ENCODE measurements around the gene CCDC141. TPM values are rescaled to one million over a fixed set of nuclear protein-coding genes. Genes with fewer than 3 reads are reported as not detected.
"Not testable (repeated sequence)": the region's sequence is repeated elsewhere in the genome, so short reads cannot be mapped to it uniquely, and the experiment has no call there.

The CCDC141 gene
- total RNA-seq, 4 donors from 2014 or later, result 1.1 to 11.6 (median 5.0) TPM

DNA sequence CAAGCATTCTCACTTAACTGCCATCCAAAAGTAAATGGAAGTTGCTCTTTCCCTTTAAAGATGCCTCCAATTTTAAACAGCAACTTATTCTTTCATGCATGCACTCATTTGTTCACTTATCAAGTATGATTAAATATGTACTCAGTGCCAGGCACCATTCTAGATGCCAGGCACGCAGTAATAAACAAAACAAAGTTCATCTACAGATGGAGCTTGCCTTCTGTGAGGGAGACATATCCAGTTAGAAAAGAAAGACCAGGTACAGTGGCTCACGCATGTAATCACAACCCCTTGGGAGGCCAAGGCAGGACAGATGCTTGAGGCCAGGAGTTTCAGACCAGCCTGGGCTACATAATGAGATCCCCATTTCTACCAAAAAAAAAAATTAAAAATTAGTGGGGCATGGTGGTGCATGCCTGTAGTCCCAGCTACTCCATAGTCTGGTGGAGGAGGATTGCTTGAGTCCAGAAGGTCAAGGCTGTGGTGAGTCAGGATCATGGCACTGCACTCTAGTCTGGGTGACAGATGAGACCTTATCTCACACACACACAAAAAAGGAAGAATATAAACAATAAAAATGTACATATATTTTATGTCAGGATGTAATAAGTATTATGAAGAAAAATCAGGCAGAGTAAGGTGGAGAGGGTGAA, 19.2 kb upstream of the CCDC141 start:
- TF ChIP-seq POLR2A (IDR thresholded peaks at IDR 0.05), result no peak
- TF ChIP-seq, protein P1, sequence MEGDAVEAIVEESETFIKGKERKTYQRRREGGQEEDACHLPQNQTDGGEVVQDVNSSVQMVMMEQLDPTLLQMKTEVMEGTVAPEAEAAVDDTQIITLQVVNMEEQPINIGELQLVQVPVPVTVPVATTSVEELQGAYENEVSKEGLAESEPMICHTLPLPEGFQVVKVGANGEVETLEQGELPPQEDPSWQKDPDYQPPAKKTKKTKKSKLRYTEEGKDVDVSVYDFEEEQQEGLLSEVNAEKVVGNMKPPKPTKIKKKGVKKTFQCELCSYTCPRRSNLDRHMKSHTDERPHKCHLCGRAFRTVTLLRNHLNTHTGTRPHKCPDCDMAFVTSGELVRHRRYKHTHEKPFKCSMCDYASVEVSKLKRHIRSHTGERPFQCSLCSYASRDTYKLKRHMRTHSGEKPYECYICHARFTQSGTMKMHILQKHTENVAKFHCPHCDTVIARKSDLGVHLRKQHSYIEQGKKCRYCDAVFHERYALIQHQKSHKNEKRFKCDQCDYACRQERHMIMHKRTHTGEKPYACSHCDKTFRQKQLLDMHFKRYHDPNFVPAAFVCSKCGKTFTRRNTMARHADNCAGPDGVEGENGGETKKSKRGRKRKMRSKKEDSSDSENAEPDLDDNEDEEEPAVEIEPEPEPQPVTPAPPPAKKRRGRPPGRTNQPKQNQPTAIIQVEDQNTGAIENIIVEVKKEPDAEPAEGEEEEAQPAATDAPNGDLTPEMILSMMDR (IDR thresholded peaks at IDR 0.05), result no peak
- H3K27ac ChIP-seq, result no peak overlapping the region
- no peaks in the 10 kb centered on the region for H3K36me3 ChIP-seq
- peak in 1 of 3 donors; percentile 58 for DNase-seq
- no peaks in the 10 kb centered on the region for H3K9me3 ChIP-seq
- no peak overlapping the region for H3K4me3 ChIP-seq
- no peaks in the 10 kb centered on the region for H3K27me3 ChIP-seq
- no peaks in the 10 kb centered on the region for H3K4me1 ChIP-seq

DNA sequence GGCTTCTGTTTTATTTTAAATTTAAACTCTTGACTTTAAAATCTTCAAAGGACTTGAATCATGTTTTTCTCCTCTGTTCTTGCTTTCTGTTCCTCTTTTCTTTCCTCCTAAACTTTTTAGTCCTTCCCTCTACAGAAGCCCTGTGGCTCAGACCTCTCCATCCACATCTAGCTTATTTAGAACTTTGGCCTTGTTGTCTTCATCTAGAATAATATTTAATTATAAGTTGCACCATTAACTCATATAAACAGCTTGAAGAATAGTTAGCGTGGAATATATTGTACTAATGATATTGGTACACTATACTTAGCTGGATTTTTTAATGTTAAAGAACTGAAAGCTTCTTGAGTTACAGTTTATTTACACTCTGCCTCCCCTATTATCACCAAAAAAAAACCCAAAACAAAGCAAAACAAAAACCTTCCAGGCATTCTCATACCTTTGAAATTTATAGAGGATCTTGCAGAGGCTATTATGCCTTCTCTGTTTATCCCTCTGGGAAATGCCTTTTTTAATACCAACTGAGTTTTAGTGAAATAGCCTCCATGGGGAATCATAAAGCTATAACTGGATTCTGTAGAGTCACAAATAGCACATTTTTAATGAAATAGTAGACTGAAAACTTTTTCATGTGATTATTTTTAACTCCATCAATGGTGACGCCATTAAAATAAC, 9.2 kb upstream of the CCDC141 start:
- peak overlapping the region in 1 of 4 donors; percentile 1 for H3K27ac ChIP-seq
- DNase-seq, result no peak
- no peaks in the 10 kb centered on the region for H3K27me3 ChIP-seq
- no peaks in the 10 kb centered on the region for H3K9me3 ChIP-seq
- no peaks in the 10 kb centered on the region for H3K36me3 ChIP-seq
- no peaks in the 10 kb centered on the region for H3K4me1 ChIP-seq
- TF ChIP-seq POLR2A (IDR thresholded peaks at IDR 0.05), result no peak
- TF ChIP-seq, protein P1 (IDR thresholded peaks at IDR 0.05), result no peak
- no peak overlapping the region for H3K4me3 ChIP-seq

DNA sequence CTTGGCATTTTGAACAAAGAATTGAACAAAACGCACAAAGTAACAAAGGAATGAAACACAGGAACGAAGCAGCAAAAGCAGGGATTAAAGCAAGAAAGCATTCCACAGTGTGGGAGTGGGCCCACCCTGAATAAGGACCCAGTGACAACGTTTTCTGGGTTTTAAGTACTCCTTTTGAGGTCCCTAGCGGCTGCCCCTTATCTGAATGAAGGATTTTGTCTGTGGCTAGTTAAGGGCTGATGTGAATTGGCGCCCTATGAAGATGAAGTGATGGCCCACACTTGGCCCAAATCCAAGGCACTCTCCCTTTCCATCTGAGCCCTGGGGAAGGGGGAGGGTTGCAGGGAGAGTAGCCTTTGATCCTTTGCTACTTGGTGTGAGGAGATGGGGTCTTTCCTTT, 7.8 kb upstream of the CCDC141 start:
- Histone ChIP-seq H3K4me3 (no peak overlapping the region), H3K36me3 (no peaks in the 10 kb centered on the region), H3K9me3 (no peaks in the 10 kb centered on the region), H3K4me1 (no peaks in the 10 kb centered on the region), H3K27me3 (no peaks in the 10 kb centered on the region), H3K27ac (no peak overlapping the region)
- no peak for DNase-seq
- TF ChIP-seq, protein P1 (IDR thresholded peaks at IDR 0.05), result no peak
- TF ChIP-seq POLR2A (IDR thresholded peaks at IDR 0.05), result no peak

DNA sequence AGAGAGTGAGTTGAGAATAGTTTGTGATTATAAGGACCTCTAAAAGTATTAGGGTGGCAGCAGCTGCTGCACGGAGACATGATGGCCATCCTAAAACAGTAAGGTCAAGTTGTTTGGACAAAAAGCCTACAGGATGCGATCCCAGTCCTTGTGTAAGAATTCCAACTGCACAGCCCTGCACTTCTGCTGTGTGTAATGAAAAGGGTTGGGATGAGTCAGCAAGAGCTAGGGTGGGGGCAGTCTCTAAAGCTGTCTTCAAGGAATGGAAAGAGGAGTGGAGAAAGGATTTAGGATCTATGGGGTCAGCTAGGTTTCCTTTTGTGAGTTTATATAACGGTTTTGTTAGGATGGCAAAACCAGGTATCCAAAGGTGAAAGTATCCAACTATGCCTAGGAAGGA, 3.6 kb upstream of the CCDC141 start:
- H3K27ac ChIP-seq, H3K36me3 ChIP-seq, H3K9me3 ChIP-seq, H3K4me3 ChIP-seq, H3K27me3 ChIP-seq, H3K4me1 ChIP-seq, DNase-seq: not testable (repeated sequence)

DNA sequence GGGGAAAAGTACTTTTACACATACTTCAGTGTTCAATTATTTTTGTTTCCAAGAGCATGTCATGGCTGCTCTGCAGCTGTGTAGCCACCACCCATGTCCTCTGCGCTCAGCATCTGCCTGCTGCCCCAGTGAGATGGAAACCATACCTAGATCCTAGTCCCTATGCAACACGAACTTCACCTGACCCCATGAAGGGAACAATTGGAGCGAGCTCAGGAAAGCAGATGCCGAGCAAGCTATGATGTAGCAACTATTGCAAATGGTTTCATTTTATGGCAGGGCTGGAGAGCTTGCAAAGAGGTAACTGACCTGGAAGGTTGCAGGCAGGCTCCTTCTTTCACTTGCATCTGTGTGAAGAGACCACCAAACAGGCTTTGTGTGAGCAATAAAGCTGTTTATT, 1.3 kb upstream of the CCDC141 start:
- Histone ChIP-seq H3K27ac (no peak overlapping the region), H3K9me3 (no peaks in the 10 kb centered on the region), H3K36me3 (no peaks in the 10 kb centered on the region), H3K4me1 (no peaks in the 10 kb centered on the region), H3K4me3 (no peak overlapping the region), H3K27me3 (no peaks in the 10 kb centered on the region)
- no peak for DNase-seq
- TF ChIP-seq, protein P1 (IDR thresholded peaks at IDR 0.05), result no peak
- no peak for TF ChIP-seq POLR2A (IDR thresholded peaks at IDR 0.05)

DNA sequence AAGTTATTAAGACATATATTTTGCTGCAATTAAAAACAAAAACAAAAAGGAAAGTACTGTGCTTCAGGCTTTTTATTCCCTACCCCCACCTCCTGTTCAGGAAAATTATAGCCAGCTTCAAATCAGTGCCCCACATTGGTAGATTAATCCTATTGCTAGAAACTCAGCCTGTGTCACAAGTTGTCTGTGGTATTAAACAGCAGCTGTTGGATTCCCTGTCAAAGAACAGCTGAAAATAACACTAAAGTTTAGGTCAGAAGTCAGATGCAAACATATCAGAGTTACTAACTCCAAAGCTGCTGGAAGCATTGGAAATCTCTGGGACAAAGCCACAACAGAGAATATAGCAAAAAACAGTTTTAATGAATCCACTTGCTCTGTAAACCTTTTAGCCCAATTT, 818 bp upstream of the CCDC141 start:
- H3K9me3 ChIP-seq, result no peaks in the 10 kb centered on the region
- no peaks in the 10 kb centered on the region for H3K27me3 ChIP-seq
- H3K4me3 ChIP-seq, result no peak overlapping the region
- TF ChIP-seq, protein P1 (IDR thresholded peaks at IDR 0.05), result no peak
- TF ChIP-seq POLR2A (IDR thresholded peaks at IDR 0.05), result no peak
- DNase-seq, result no peak
- no peaks in the 10 kb centered on the region for H3K36me3 ChIP-seq
- H3K27ac ChIP-seq, result no peak overlapping the region
- no peaks in the 10 kb centered on the region for H3K4me1 ChIP-seq

Data from Peyer's patch (tissue), 4 donors.